ENCODE data around the gene CST5.

- TF ChIP-seq, protein P1, sequence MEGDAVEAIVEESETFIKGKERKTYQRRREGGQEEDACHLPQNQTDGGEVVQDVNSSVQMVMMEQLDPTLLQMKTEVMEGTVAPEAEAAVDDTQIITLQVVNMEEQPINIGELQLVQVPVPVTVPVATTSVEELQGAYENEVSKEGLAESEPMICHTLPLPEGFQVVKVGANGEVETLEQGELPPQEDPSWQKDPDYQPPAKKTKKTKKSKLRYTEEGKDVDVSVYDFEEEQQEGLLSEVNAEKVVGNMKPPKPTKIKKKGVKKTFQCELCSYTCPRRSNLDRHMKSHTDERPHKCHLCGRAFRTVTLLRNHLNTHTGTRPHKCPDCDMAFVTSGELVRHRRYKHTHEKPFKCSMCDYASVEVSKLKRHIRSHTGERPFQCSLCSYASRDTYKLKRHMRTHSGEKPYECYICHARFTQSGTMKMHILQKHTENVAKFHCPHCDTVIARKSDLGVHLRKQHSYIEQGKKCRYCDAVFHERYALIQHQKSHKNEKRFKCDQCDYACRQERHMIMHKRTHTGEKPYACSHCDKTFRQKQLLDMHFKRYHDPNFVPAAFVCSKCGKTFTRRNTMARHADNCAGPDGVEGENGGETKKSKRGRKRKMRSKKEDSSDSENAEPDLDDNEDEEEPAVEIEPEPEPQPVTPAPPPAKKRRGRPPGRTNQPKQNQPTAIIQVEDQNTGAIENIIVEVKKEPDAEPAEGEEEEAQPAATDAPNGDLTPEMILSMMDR (IDR thresholded peaks at IDR 0.05), result no peak
- no peak for TF ChIP-seq EZH2 (IDR thresholded peaks at IDR 0.05)
Measured at GRCh38 chr20:23857962-23858595, 21.5 kb downstream of the CST5 start.

Data from neural progenitor cell (in vitro differentiated cells).